ENCODE data around the gene PPFIBP2.

DNA sequence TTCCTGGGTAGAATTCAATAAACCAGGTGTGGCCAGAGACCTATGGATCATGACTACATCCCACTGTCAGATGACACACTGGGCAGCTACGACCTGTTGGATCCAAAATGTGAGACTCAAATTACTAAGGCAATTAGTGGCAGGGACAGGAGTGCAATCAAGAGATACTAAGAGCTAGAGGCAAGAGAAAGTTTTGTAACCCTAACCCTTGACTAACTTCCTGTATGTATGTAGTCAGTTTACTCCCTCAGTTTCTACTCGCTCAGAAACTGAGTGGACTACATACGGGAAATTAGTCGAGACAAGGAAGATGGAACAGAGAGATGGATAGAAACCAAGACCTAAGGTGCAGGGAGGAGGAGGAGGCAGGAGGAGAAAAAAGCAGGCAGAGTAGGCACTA, 156.8 kb downstream of the PPFIBP2 start:
- TF ChIP-seq POLR2A (IDR thresholded peaks at IDR 0.05) (no peak), CTCF (IDR thresholded peaks at IDR 0.05) (no peak)

All from thyroid gland (tissue), 4 donors.